Measurements from ENCODE around the gene ANKRD17.

Gene ANKRD17

DNA sequence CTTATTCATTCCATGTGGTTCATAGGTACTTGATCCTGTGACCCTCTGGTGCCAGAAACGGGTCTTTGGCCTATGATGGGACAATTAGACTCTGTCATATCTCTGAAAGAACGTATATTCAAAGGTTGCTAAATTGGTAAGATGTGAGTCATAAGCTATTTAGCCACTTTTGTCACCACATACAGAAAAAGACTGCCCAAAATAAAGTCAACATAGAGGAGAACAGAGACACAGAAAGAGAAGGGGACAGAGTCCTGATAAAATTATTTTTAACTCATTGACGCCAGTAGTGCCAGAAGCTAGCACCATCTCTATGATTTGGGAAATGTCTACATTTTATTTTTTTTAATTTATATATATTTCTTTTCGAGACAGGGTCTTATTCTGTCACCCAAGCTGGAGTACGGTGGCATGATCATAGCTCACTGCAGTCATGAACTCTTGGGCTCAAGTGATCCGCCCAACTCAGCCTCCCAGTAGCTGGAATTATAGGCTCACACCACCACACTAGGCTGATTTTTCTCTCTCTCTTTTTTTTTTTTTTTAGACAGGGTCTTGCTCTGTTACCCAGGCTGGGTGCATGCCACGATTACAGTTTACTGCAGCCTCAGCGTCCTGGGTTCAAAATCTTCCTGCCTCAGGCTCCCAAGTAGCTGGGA is 96.9 kb downstream of the ANKRD17 start:
- Histone ChIP-seq H3K36me3 (ENCODE audit: control insufficient read depth in 2 of 2, insufficient read depth in 1 of 2, low read length in 2 of 2) (peaks cover 0 to 73% of the 10 kb centered on the region in 2 experiments), H3K4me3 (ENCODE audit: low read depth, low read length) (no peak overlapping the region), H3K4me1 (ENCODE audit: control insufficient read depth, insufficient read depth, low read length) (no peaks in the 10 kb centered on the region), H3K27ac (ENCODE audit: extremely low read depth, low read depth, low read length) (no peak overlapping the region), H3K9me3 (ENCODE audit: control insufficient read depth, insufficient read depth, low read depth, low read length) (no peaks in the 10 kb centered on the region)
- POLR2A ChIA-PET: interaction anchor here (0.6 kb wide), 1 partner anchor 64 kb away, joined by 4 read pairs; no protein-coding TSS in a partner anchor
- CTCF ChIA-PET: no interaction called here
- TF ChIP-seq KLF7 (tag by site-specific recombination; IDR thresholded peaks at IDR 0.05; ENCODE audit: borderline replicate concordance): no peak
- no peak for TF ChIP-seq ZNF404 (tag by site-specific recombination; IDR thresholded peaks at IDR 0.05)
- no peak for TF ChIP-seq ZBTB1 (tag by site-specific recombination; IDR thresholded peaks at IDR 0.05)
- no peak for TF ChIP-seq ZNF133 (tag by site-specific recombination; IDR thresholded peaks at IDR 0.05)
- no peak for TF ChIP-seq SP2 (tag by site-specific recombination; IDR thresholded peaks at IDR 0.05)
- TF ChIP-seq, protein P1, sequence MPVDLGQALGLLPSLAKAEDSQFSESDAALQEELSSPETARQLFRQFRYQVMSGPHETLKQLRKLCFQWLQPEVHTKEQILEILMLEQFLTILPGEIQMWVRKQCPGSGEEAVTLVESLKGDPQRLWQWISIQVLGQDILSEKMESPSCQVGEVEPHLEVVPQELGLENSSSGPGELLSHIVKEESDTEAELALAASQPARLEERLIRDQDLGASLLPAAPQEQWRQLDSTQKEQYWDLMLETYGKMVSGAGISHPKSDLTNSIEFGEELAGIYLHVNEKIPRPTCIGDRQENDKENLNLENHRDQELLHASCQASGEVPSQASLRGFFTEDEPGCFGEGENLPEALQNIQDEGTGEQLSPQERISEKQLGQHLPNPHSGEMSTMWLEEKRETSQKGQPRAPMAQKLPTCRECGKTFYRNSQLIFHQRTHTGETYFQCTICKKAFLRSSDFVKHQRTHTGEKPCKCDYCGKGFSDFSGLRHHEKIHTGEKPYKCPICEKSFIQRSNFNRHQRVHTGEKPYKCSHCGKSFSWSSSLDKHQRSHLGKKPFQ (tag by site-specific recombination; IDR thresholded peaks at IDR 0.05): no peak
- TF ChIP-seq, protein P2, sequence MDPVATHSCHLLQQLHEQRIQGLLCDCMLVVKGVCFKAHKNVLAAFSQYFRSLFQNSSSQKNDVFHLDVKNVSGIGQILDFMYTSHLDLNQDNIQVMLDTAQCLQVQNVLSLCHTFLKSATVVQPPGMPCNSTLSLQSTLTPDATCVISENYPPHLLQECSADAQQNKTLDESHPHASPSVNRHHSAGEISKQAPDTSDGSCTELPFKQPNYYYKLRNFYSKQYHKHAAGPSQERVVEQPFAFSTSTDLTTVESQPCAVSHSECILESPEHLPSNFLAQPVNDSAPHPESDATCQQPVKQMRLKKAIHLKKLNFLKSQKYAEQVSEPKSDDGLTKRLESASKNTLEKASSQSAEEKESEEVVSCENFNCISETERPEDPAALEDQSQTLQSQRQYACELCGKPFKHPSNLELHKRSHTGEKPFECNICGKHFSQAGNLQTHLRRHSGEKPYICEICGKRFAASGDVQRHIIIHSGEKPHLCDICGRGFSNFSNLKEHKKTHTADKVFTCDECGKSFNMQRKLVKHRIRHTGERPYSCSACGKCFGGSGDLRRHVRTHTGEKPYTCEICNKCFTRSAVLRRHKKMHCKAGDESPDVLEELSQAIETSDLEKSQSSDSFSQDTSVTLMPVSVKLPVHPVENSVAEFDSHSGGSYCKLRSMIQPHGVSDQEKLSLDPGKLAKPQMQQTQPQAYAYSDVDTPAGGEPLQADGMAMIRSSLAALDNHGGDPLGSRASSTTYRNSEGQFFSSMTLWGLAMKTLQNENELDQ (tag by site-specific recombination; IDR thresholded peaks at IDR 0.05; ENCODE audit: low read depth): no peak
- no peak for TF ChIP-seq ZNF843 (tag by site-specific recombination; IDR thresholded peaks at IDR 0.05)
- no peak for TF ChIP-seq ZNF19 (tag by site-specific recombination; IDR thresholded peaks at IDR 0.05; ENCODE audit: low read depth)
- TF ChIP-seq, protein P3, sequence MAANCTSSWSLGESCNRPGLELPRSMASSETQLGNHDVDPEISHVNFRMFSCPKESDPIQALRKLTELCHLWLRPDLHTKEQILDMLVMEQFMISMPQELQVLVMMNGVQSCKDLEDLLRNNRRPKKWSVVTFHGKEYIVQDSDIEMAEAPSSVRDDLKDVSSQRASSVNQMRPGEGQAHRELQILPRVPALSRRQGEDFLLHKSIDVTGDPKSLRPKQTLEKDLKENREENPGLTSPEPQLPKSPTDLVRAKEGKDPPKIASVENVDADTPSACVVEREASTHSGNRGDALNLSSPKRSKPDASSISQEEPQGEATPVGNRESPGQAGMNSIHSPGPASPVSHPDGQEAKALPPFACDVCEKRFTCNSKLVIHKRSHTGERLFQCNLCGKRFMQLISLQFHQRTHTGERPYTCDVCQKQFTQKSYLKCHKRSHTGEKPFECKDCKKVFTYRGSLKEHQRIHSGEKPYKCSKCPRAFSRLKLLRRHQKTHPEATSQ (tag by site-specific recombination; IDR thresholded peaks at IDR 0.05): no peak
- TF ChIP-seq ZNF221 (tag by site-specific recombination; IDR thresholded peaks at IDR 0.05; ENCODE audit: borderline replicate concordance): no peak
- no peak for TF ChIP-seq ZNF174 (tag by site-specific recombination; IDR thresholded peaks at IDR 0.05)
- no peak for TF ChIP-seq ZNF621 (tag by site-specific recombination; IDR thresholded peaks at IDR 0.05)
- TF ChIP-seq ZNF112 (tag by site-specific recombination; IDR thresholded peaks at IDR 0.05): no peak

DNA sequence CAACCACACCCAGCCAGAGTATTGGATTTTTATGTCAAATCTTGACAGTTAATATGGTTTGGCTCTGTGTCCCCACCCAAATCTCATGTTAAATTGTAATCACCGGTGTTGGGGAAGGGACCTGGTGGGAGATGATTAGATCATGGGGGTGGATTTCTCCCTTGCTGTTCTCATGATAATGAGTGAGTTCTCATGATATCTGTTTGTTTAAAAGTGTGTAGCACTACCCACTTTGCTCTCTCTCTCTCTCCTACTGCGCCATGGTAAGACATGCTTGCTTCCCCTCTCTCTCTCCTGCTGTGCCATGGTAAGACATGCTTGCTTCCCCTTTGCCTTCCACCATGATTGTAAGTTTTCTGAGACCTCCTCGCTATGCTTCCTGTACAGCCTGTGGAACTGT is 102.2 kb downstream of the ANKRD17 start:
- Histone ChIP-seq H3K27ac (ENCODE audit: extremely low read depth, low read depth, low read length) (no peak overlapping the region), H3K9me3 (ENCODE audit: control insufficient read depth, insufficient read depth, low read depth, low read length) (no peaks in the 10 kb centered on the region), H3K4me3 (ENCODE audit: low read depth, low read length) (no peak overlapping the region), H3K4me1 (ENCODE audit: control insufficient read depth, insufficient read depth, low read length) (no peaks in the 10 kb centered on the region), H3K36me3 (ENCODE audit: control insufficient read depth in 2 of 2, insufficient read depth in 1 of 2, low read length in 2 of 2) (peaks cover 5 to 69% of the 10 kb centered on the region in 2 experiments)
- ChIA-PET CTCF (no interaction called here), POLR2A (no interaction called here)
- no peak for TF ChIP-seq ZNF175 (tag by site-specific recombination; IDR thresholded peaks at IDR 0.05)
- TF ChIP-seq, protein P4, sequence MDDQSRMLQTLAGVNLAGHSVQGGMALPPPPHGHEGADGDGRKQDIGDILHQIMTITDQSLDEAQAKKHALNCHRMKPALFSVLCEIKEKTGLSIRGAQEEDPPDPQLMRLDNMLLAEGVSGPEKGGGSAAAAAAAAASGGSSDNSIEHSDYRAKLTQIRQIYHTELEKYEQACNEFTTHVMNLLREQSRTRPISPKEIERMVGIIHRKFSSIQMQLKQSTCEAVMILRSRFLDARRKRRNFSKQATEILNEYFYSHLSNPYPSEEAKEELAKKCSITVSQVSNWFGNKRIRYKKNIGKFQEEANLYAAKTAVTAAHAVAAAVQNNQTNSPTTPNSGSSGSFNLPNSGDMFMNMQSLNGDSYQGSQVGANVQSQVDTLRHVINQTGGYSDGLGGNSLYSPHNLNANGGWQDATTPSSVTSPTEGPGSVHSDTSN (CRISPR knock-in tag; IDR thresholded peaks at IDR 0.05): no peak
- TF ChIP-seq ZNF266 (tag by site-specific recombination; IDR thresholded peaks at IDR 0.05; ENCODE audit: low read depth): no peak
- TF ChIP-seq, protein P5, sequence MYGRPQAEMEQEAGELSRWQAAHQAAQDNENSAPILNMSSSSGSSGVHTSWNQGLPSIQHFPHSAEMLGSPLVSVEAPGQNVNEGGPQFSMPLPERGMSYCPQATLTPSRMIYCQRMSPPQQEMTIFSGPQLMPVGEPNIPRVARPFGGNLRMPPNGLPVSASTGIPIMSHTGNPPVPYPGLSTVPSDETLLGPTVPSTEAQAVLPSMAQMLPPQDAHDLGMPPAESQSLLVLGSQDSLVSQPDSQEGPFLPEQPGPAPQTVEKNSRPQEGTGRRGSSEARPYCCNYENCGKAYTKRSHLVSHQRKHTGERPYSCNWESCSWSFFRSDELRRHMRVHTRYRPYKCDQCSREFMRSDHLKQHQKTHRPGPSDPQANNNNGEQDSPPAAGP (tag by site-specific recombination; IDR thresholded peaks at IDR 0.05): no peak
- TF ChIP-seq ZNF391 (tag by site-specific recombination; IDR thresholded peaks at IDR 0.05; ENCODE audit: borderline replicate concordance, low read depth): no peak
- TF ChIP-seq ZNF366 (tag by site-specific recombination; conservative IDR thresholded peaks at IDR 0.05): no peak
- TF ChIP-seq, protein P6, sequence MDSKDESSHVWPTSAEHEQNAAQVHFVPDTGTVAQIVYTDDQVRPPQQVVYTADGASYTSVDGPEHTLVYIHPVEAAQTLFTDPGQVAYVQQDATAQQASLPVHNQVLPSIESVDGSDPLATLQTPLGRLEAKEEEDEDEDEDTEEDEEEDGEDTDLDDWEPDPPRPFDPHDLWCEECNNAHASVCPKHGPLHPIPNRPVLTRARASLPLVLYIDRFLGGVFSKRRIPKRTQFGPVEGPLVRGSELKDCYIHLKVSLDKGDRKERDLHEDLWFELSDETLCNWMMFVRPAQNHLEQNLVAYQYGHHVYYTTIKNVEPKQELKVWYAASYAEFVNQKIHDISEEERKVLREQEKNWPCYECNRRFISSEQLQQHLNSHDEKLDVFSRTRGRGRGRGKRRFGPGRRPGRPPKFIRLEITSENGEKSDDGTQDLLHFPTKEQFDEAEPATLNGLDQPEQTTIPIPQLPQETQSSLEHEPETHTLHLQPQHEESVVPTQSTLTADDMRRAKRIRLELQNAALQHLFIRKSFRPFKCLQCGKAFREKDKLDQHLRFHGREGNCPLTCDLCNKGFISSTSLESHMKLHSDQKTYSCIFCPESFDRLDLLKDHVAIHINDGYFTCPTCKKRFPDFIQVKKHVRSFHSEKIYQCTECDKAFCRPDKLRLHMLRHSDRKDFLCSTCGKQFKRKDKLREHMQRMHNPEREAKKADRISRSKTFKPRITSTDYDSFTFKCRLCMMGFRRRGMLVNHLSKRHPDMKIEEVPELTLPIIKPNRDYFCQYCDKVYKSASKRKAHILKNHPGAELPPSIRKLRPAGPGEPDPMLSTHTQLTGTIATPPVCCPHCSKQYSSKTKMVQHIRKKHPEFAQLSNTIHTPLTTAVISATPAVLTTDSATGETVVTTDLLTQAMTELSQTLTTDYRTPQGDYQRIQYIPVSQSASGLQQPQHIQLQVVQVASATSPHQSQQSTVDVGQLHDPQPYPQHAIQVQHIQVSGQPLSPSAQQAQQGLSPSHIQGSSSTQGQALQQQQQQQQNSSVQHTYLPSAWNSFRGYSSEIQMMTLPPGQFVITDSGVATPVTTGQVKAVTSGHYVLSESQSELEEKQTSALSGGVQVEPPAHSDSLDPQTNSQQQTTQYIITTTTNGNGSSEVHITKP (tag by site-specific recombination; IDR thresholded peaks at IDR 0.05): no peak
- no peak for TF ChIP-seq ZBTB17 (tag by site-specific recombination; IDR thresholded peaks at IDR 0.05)
- TF ChIP-seq, protein P7, sequence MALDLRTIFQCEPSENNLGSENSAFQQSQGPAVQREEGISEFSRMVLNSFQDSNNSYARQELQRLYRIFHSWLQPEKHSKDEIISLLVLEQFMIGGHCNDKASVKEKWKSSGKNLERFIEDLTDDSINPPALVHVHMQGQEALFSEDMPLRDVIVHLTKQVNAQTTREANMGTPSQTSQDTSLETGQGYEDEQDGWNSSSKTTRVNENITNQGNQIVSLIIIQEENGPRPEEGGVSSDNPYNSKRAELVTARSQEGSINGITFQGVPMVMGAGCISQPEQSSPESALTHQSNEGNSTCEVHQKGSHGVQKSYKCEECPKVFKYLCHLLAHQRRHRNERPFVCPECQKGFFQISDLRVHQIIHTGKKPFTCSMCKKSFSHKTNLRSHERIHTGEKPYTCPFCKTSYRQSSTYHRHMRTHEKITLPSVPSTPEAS (tag by site-specific recombination; IDR thresholded peaks at IDR 0.05): no peak
